ENCODE results near the gene SLC34A1.

The SLC34A1 gene

GRCh38 chr5:177432839-177433657 lies 48.8 kb downstream of the SLC34A1 start:
- no peak for DNase-seq

- DNase-seq: no peak
Observed at GRCh38 chr5:177433658-177434217, 49.5 kb downstream of the SLC34A1 start.

GRCh38 chr5:177434437-177434836 lies 50.2 kb downstream of the SLC34A1 start:
- DNase-seq: no peak

GRCh38 chr5:177434942-177435738 lies 50.9 kb downstream of the SLC34A1 start:
- DNase-seq: no peak

- DNase-seq: no peak
Observed at GRCh38 chr5:177435847-177436536, 51.8 kb downstream of the SLC34A1 start.

GRCh38 chr5:177437623-177438022 lies 53.4 kb downstream of the SLC34A1 start:
- no peak for DNase-seq

DNA sequence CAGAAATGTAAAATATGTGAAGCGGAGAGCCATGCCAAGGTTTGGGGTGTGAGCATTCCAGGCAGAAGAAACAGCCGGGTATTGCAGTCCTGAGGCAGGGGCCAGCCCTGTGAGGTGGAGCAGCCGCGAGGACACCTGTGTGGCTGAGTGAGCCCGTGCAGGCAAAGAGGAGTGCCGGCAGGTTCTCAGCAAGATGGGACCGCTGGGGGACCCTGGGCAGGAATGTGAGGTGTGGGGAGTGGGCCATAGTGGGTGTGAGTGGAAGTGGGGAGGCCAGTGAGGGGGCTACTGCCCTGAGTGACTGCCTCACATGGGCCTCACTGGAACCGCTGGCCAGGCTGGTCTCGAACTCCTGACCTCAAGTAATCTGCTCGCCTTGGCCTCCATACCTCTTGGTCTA lies 54.2 kb downstream of the SLC34A1 start:
- no peak for DNase-seq

- no peak for DNase-seq
Observed at GRCh38 chr5:177439518-177440053, 55.4 kb downstream of the SLC34A1 start.

- no peak for DNase-seq
Observed at GRCh38 chr5:177440211-177440989, 56.2 kb downstream of the SLC34A1 start.

- no peak for DNase-seq
Observed at GRCh38 chr5:177440990-177441780, 57.0 kb downstream of the SLC34A1 start.

DNA sequence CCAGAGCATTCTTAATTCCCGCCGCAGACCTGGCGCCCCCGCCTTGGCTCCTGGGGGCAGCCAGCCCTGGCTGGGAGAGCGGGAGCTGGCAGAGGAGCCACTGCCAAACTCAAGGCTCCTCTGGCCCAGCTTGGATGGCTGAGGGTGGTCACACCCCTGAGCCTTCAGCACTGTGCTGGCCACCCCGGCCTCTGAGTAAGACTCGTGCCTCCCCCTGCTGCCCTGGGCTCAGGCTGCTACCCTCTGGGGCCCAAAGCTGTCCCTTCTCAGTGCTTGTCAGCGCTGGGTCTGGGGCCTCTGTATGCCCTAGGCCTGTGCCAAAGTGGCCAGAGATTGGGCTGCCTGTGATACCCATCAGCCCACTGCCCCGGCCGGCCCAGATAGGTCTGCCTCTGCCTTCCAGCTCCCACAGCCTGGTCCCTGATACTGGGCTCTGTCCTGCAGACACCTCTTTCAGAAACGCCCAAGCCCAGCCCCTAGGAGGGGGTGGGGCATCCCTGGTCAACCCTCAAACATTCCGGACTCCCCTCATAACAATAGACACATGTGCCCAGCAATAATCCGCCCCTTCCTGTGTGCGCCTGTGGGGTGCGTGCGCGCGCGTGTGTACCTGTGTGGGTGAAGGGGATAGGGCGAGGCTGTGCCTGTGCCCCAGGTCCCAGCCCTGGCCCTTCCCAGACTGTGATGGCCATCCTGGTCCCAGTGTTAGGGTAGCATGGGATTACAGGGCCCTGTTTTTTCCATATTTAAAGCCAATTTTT lies 58.0 kb downstream of the SLC34A1 start:
- DNase-seq: no peak

GRCh38 chr5:177443144-177443983 lies 59.1 kb downstream of the SLC34A1 start:
- DNase-seq: no peak

DNA sequence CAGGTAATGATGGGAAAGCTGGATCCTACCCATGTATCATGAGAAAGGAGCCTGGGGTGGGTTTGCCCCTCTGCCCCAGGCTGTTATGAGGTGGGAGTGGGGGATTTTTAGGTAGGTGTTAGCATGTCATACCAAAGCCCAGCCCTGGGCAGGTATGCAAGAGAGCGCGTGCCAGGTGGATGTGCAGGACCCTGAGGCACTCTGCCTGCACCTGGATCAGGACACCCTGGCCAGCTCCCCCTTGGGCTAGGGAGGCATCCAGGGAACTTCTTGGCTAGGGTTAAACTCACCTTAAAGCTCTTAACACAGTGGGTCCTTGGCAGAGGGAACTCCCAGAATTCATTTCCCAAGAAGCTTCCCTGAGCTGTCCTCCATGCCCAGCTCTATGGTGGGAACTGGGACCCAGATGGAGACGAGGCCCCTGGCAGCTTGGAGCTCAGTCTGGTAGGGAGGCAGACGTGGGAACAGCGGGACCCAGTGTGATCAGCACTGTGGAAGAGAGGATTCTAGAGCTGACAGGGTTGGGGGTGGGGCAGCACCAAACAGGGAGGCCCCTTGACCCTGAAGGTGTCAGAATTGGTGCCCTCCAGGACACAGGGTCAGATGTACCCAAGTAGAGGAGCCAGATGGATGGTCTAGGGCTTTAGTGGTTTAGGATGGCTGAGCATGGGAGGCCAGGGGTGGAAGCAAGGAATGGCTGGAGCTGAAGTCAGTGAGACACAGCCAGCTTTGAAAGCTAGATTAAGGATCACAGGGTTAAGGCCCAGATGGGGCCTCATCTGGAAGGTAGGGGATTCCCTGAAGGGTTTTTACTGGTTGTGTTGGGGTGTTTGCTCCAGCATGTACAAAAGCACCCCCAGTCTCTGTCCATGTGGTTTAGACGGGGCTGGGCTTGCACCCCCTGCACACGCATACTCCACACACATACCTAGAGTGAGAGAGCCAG lies 60.1 kb downstream of the SLC34A1 start:
- DNase-seq: no peak

DNA sequence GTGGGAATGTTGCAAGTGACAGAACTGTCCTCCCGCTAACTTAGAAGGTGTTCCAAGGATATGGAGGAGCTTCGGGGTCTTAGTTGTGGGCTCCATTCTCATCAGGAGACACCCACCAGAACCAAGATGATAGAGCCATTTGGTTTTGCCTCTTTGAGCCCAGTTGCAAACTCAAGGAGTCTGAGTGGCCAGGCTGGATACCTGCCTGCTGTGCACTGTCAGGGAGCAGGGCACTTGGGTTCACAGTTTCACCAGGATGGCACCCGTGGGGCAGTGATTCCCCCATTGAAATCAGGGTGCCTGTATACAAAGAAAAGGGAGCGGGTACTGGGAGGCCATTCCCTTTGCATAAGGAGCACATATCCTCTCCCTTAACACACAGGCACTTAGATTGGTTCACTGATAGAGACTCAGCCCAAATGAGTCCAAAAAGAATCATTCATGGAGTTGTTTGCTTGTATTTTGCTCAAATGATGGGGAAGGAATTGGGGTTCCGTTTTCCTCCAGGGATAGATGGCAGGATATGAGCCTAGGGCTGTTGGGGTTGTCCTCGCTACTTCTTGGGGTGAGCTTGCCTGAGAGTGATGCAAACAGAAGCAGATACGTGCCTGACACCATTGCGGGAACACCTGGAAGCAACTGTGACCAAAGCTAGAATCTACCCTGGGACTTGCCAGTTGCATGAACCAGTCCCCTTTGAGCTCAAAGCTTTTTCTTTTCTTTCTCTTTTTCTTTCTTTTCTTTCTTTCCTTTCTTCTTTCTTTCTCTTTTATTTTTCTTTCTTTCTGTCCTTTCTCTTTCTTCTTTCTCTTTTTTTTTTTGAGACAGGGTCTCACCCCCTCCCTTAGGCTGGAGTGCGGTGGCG lies 61.0 kb downstream of the SLC34A1 start:
- no peak for DNase-seq

DNA sequence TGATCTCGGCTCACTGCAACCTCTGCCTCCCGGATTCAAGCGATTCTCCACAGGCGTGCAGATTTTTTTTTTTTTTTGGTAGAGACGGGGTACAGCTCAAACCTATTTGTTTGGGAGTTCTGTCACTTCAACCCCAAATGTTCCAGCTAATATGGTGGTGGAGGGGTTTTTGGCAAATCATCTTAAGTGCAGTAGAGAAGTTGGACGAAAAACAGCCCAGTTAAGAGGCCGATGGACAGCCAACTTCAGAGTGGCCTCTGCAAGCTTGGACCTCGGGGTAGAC lies 61.6 kb downstream of the SLC34A1 start:
- no peak for DNase-seq

DNA sequence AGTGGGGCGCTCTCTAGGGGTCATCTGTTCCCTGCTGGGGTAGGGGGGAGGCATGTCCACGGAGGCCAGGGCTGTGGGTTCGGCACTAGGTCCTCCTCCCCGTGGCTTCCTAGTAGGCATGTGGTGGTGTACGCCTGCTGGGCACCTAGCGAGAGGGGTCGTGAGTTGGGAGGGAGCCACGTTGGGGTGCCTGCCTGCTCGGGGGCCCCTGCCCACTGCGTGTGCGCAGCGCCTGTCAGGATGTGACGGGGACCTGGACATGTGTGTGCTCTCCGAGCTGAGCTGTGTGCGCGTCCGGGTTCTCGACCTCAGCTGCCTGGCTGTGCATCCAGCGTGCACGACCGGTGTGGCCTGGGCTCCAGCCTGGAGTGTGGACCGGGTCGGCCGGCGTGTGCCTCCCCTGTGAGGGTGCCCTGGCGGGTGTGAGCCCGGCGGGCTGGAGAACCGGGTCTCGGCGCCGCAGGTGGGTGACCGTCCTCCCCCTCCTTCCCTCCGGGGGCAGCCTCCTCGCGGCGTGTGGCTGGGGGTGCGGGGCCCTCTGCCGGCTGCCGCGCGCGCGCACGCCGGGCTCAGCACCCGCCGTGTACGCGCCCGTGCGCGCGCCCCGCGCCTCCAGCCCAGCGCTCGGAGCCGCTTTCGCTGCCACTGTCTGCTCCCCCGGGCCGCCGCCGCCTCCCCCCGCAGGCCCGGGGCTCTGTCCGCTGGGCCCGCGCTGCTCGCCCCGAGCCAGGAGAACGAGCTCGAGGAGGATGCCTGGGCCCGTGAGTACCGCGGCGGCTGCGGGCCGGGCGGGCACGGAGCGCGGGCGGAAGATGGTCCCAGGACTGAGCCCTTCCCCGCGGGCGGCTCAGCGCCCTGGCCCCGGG lies 62.2 kb downstream of the SLC34A1 start, which contains the start of gene PRR7:
Gene PRR7, plus strand, starts transcription at position 615 of the 866 bp plus-strand sequence. CDS start 8,254 bp downstream, outside the sequence.
- DNase-seq: no peak
